ENCODE results near the gene SPATA46. TPM values are rescaled to one million over a fixed set of nuclear protein-coding genes. Genes with fewer than 3 reads are reported as not detected.
A peak's percentile ranks its signal among the peaks of the same experiment; 100 is the strongest.

The SPATA46 gene
- total and polyA plus RNA-seq, 8 donors, result not detected

- Histone ChIP-seq H3K36me3 (no peaks in the 10 kb centered on the region), H3K9me3 (no peaks in the 10 kb centered on the region), H3K27me3 (no peaks in the 10 kb centered on the region), H3K27ac (no peak overlapping the region), H3K4me3 (no peak overlapping the region), H3K4me1 (peaks cover 0 to 3% (median 0%) of the 10 kb centered on the region in 3 donors)
- DNase-seq, result no peak
- intact Hi-C loops (cut with DNase I), result no loop called here
- FAIRE-seq, result no peak
- WGBS, 2 donors, result 78 to 82% methylated on average over 6 of the region's 6 CpGs
- TF ChIP-seq CTCF (IDR thresholded peaks at IDR 0.05), result no peak
- ATAC-seq, result no peak
Observed at GRCh38 chr1:162351246-162351842, 25.3 kb downstream of the SPATA46 start.

- no peak for DNase-seq
- intact Hi-C loops (cut with DNase I), result no loop called here
- 62 to 68% methylated on average over 11 of the region's 11 CpGs for WGBS, 2 donors
- no peaks in the 10 kb centered on the region for H3K36me3 ChIP-seq
- H3K4me3 ChIP-seq, result no peak overlapping the region
- ATAC-seq, result peak in 1 of 4 donors; percentile 37
- no peaks in the 10 kb centered on the region for H3K27me3 ChIP-seq
- FAIRE-seq, result no peak
- no peak for TF ChIP-seq CTCF (IDR thresholded peaks at IDR 0.05)
- no peaks in the 10 kb centered on the region for H3K9me3 ChIP-seq
- peaks cover 0 to 3% (median 0%) of the 10 kb centered on the region in 3 donors for H3K4me1 ChIP-seq
- peak overlapping the region in 1 of 4 donors; percentile 5 for H3K27ac ChIP-seq
Observed at GRCh38 chr1:162349635-162350330, 26.9 kb downstream of the SPATA46 start.

- no peak for TF ChIP-seq CTCF (IDR thresholded peaks at IDR 0.05)
- H3K4me1 ChIP-seq, result peaks cover 0 to 3% (median 0%) of the 10 kb centered on the region in 3 donors
- 20 to 29% methylated on average over 3 of the region's 3 CpGs for WGBS, 2 donors
- H3K27ac ChIP-seq, result no peak overlapping the region
- DNase-seq, result no peak
- no peaks in the 10 kb centered on the region for H3K36me3 ChIP-seq
- no peak overlapping the region for H3K4me3 ChIP-seq
- no peak for FAIRE-seq
- H3K27me3 ChIP-seq, result no peaks in the 10 kb centered on the region
- intact Hi-C loops (cut with DNase I), result no loop called here
- H3K9me3 ChIP-seq, result no peaks in the 10 kb centered on the region
- peak in 2 of 4 donors; percentile 40 to 80 for ATAC-seq
Observed at GRCh38 chr1:162347281-162347680, 29.4 kb downstream of the SPATA46 start.

- 86 to 87% methylated on average over 5 of the region's 5 CpGs for WGBS, 2 donors
- H3K4me1 ChIP-seq, result peaks cover 0 to 3% (median 0%) of the 10 kb centered on the region in 3 donors
- H3K36me3 ChIP-seq, result no peaks in the 10 kb centered on the region
- no peak overlapping the region for H3K4me3 ChIP-seq
- no peaks in the 10 kb centered on the region for H3K9me3 ChIP-seq
- intact Hi-C loops (cut with DNase I), result no loop called here
- DNase-seq (no peak), FAIRE-seq (no peak), ATAC-seq (no peak)
- H3K27me3 ChIP-seq, result no peaks in the 10 kb centered on the region
- no peak for TF ChIP-seq CTCF (IDR thresholded peaks at IDR 0.05)
- H3K27ac ChIP-seq, result no peak overlapping the region
Observed at GRCh38 chr1:162343470-162343869, 33.2 kb downstream of the SPATA46 start.

GRCh38 chr1:162342452-162342983, 34.1 kb downstream of the SPATA46 start:
- 88% methylated on average over 1 of the region's 1 CpG for WGBS, 2 donors
- no peaks in the 10 kb centered on the region for H3K36me3 ChIP-seq
- TF ChIP-seq CTCF (IDR thresholded peaks at IDR 0.05), result no peak

More at GRCh38 chr1:162342452-162342983, 34.1 kb downstream of the SPATA46 start:
- H3K27ac ChIP-seq, result no peak overlapping the region
- intact Hi-C loops (cut with DNase I), result no loop called here
- FAIRE-seq, result no peak
- H3K4me3 ChIP-seq, result no peak overlapping the region
- H3K4me1 ChIP-seq, result peaks cover 0 to 3% (median 0%) of the 10 kb centered on the region in 3 donors
- no peaks in the 10 kb centered on the region for H3K9me3 ChIP-seq
- no peak for DNase-seq
- no peaks in the 10 kb centered on the region for H3K27me3 ChIP-seq
- no peak for ATAC-seq

Data from pancreas (tissue), 10 donors.